Right lung (tissue), 10 donors: ENCODE data around the gene GCNA. TPM values are rescaled to one million over a fixed set of nuclear protein-coding genes. Genes with fewer than 3 reads are reported as not detected.

ENCODE experiments used
- DNase-seq, 2 donors: peaks; one replicate each; pipeline ENCODE4 v3.0.0-alpha.2; 2013
- long read RNA-seq, 8 donors: transcript quantifications; one replicate each; lab custom pipeline, GENCODE V29; 2026
- polyA plus RNA-seq, 5 donors: library from polyadenylated mRNA; unstranded; fragments of 120-200 nt; gene quantifications; one replicate each; pipeline versions ENCODE4 v1.2.1 to v1.2.3, GENCODE V29; 2013; ENCODE audit warnings: inconsistent platforms in 1 of 5, low replicate concordance in 1 of 5; ENCODE audit not compliant: insufficient read length in 5 of 5, insufficient read depth in 1 of 5

The GCNA gene, protein sequence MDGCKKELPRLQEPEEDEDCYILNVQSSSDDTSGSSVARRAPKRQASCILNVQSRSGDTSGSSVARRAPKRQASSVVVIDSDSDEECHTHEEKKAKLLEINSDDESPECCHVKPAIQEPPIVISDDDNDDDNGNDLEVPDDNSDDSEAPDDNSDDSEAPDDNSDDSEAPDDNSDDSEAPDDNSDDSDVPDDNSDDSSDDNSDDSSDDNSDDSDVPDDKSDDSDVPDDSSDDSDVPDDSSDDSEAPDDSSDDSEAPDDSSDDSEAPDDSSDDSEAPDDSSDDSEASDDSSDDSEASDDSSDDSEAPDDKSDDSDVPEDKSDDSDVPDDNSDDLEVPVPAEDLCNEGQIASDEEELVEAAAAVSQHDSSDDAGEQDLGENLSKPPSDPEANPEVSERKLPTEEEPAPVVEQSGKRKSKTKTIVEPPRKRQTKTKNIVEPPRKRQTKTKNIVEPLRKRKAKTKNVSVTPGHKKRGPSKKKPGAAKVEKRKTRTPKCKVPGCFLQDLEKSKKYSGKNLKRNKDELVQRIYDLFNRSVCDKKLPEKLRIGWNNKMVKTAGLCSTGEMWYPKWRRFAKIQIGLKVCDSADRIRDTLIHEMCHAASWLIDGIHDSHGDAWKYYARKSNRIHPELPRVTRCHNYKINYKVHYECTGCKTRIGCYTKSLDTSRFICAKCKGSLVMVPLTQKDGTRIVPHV
- 1 to 10 TPM; 2.0 to 2.9 (median 2.4) TPM for polyA plus RNA-seq
- long read RNA-seq, donor 1 = 0 reads
- long read RNA-seq, donor 2 = 0 reads
- long read RNA-seq, donor 3 = 0 reads
- long read RNA-seq, donor 4 = 0 reads
- long read RNA-seq, donor 5 = 0 reads
- long read RNA-seq, donor 6 = 0 reads
- long read RNA-seq, donor 7 = 0 reads
- long read RNA-seq, donor 8 = 0 reads

DNA sequence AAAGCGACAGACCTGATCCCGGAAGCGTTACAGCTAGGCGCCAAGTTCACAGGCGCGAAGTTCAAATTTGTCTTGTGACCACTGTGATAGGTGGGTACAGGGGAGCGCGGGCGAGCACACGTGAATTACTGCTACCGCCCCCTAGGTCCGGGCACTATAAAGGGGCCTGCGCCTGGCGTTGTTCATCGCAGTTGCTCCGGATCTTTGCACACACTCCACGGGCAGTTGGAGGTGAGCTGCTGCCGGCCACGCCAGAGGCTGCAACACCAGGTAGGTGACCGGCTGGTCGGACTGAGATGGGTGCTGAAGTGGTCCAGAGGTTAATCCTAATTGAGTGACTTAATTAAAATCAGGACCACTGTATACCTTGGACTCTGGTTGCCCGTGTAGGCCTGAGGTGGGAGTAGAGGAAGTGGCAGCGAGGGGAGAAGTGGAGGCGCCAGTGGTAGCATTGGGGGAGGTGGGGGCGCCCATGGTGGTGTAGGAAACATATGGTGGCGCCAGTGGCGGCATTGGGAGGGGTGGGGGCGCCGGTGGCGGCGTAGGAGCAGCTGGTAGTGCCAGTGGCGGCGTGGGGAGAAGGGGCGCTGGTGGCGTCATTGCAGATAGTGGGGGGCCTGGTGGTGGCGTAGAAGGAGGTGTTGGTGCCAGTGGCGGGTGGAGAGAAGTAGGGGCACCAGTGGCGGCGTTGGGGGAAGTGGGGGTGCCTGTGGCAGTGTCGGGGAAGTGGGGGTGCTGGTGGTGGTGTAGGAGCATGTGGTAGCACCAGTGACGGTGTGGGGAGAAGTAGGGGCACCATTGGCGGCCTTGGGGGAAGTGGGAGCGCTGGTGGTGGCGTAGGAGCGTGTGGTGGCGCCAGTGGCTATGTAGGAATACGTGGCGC, at the start of gene GCNA:
Gene GCNA (plus strand): TSS at position 185 of the 883 bp plus-strand sequence. CDS start 2,385 bp downstream, outside the sequence.
- DNase-seq = no peak

DNA sequence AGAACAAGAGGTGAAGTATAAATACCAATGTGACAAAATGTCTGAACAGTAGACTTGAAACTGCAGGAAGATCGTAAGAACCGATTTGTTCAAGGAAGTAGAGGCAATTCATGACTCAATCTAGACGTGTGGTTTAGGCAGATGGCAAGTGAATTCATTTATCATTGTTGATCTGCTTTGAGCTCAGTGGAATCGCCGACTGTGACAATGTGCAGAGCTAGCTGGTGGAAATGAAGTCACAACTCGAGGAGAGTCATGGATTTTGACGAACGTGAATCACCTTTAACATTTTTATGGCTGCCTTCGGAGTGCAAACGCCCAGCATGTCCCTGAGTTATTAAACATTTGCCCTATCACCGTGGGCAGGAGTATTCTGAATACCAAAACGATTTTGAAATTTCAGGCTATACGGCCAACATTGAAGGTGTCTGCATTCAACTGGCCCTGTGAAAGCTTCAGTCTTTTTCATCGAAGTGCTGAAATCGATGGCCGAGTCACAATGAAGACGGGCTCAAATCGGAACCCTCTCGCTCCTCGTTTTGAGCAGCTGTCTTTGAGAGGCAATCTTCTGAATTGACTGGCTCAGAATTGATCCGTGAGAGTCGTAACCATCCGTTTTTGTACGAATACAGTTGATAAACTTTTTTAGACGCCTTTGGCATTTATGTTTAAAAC, 46.0 kb upstream of the GCNA start:
- no peak for DNase-seq

DNA sequence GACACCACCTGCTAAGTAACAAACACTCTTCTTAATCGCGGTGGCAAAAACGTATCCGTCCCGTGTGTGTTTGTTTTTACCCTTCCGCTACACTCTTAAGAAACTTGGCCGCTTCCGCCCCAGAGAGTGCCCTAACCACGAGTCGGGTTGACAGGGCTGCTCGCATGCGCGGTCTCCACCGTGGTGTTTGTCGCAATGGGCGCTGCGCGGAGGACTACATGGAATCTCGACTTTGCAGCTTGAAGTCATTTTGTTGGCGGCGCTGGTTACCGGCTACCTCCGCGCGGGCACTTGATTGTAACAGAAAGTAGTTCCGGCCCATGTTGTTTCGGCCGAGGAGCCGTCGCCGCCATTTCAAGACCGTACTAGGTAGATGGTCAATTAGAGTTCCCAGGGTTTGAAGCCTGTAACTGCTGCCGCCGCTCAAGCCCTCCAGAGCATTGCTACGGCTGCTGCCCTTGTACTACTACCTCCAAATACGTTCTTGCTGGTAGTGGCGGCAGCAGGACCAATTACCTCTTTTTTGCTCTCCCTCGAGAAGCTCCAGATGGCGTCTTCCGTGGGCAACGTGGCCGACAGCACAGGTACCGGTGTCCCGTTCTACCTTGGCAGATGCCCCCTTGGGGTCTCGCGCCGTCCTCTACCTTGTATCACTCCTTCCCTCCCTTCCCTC, 45.3 kb upstream of the GCNA start, which contains the start of gene OGT:
Gene OGT (plus strand): TSS at position 352 of the 673 bp plus-strand sequence. CDS start 196 bp downstream, at position 548.
- DNase-seq = peak; percentile 91 to 92

DNA sequence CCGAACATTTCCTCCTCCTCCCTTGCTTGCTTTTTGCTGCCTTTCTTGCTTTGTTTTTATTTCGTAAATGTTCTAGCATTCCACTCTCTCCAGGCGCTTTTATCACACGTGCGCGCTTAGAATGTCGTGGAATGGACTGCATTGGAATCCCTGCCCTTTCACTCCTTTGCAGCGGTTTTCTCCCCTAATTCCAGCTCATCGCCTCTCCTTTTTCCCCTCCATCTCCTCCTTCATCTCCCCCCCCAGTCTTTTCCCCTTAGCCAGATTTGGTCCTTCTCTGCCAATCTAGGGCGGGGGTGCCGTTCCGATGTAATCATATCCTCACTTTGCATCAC, 44.8 kb upstream of the GCNA start:
- no peak for DNase-seq

DNA sequence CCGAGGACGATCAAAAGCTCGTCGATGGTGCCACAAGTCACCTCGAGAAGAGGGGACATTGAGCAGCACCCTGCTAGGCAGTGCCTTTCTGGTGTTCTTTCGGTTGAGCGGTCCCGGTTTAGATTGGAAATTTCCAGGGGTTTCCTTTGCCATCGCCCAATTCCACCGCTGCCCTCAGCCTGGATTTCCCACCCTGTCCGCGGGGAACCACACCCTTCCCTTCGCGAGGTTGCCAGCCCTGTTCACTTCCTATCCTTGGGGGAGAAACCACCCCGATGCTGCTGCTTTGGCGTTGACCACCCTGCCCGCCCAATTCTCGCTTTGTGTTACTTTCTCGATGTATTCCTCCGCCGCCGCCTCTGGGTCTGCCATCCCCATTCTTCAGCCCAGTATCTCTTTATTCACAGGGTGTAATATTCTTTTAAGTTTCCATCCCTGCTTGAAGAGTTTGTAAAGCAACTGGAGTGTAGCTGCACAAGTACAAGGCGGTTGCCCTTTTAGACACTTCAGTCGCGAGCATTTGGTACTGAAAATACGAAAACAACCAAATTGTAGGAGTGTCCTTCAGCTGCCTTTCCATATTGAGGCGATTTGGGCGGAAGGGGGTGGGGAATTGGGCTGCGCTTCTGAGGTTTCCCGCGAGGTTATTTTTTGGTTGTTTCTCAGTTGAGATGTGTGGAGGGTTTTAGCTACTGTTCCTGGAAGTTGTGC, 44.2 kb upstream of the GCNA start:
- DNase-seq = peak; percentile 39 to 42

DNA sequence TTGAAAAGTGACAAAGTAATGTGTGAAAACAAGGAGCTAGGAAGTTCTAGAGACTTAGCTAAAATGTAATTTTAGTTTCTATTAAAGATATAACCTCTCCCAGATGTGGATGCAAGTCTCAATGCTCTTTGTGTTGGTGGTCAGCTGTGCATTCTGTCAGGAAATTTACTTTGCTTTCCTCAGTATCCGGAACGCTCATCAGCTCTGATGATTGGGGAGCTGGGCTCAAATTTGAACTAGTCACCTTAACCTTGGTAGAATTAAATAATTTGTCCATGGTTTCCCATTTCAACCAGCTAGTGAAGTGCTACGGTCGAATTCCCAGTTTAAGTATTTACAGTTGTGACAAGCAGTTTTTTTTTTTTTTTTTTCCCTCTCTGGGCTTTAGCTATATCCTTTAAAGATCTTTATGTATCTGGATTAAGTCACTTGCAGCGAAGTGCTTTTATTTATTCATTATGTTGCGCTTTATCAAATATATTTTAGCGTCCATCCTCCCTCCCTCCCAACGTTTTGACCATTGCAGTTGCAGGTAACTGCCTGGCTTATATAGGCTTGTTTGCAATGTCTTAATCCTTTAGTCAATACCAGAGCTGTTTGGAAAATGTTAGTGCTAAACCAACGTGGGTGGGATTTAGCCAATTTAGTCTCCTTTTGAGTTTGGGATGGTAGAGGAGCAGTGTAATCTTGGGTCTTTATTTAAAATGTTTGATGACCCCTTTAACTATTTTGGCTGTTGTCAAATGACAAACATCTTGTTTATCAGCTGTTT, 43.3 kb upstream of the GCNA start:
- no peak for DNase-seq

DNA sequence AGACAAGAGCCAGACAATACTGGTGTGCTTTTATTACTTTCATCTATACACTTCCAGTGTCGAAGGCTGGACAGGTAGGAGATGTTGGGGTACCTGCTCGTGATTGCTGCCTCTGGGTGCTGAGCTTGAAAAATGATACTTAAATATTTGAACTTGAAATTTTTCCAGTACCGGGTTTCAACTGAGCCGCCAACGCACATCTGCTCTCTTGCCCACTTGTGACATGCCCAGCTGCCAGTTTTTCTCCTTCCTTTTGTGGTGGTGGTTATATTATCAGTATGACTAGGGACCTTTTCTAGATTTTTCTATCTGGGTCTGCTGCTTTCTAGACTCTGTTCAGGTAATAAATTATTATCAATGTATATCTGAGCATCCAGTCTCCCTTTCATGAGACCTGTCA, 42.0 kb upstream of the GCNA start:
- DNase-seq = no peak

DNA sequence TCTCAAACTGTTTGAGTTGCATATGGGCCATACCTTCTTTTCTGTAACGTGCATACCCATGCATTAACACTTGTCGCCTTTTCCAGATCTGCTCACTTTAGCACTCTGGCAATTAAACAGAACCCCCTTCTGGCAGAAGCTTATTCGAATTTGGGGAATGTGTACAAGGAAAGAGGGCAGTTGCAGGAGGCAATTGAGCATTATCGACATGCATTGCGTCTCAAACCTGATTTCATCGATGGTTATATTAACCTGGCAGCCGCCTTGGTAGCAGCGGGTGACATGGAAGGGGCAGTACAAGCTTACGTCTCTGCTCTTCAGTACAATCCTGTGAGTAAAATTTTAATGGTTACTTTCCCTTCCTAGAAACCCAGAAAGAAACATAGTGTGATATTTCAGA, 40.5 kb upstream of the GCNA start:
- DNase-seq = no peak

DNA sequence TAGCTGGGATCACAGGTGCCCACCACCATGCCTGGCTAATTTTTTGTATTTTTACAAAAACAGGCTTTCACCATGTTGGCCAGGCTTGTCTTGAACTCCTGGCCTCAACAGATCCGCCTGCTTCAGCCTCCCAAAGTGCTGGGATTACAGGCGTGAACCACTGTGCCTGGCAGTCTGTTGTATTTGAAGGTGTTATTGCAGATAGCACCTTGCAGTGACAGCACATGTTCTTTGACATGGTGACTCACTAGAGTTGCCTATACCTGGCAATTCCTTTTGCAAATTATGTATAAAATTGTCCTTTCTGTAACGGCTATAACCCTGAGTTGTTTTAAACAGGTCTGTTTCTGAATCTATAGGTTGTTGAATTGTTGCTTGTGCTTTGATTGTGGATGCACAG, 37.4 kb upstream of the GCNA start:
- no peak for DNase-seq

DNA sequence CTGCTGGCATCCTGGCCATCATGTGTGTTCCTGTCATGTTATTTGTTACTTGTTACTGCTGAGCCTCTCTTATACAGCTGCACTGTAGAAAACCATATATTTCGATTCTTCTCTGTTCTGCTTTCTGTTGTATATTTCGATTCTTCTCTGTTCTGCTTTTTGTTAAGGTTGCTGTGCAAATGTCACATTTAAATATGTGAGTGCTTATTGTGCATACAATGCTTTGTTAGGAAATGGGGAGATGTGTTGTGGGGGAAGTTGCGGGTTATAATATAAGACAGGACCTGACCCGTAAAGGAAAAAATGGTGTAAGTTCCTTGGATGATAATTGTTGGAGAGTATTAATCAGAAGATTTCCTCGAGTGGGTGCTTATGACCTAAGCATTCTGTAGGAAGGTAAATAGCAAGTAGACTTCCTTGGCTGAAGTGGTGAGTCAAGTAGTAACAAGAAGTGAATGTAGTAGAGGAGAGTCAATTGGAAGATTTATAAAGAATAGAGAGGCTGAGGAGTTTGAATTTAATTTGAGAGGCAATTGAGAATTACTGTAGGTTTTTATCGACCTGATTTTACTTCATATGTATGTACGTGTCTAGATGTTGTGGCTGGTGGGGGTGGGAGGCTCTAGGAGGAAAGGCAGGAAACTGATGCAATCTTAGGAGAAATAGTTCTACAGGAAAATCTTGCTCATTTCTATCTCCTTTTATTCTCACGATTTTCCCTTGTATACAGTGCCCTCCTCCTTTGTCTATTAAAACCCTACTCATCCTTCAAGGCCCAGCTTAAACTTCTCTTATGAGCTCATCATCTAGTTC, 36.8 kb upstream of the GCNA start:
- DNase-seq = no peak

DNA sequence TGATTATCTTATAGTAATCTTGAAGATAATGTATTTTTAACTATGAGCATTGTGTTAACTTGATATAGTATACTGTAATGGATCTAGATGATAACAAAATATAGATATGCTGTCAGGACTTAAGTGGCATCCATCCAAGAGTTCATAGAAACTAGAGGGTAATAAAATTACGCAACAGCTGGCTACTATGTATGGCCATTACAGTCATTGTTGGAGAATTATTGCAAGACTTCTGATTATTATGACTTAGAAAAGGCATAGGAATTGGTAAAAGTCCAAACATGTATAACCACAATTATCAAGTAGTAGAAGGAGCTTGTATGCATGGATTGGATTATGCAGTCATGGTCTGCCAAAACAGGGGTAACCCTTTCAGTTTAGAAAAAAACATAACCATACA, 35.8 kb upstream of the GCNA start:
- peak in 1 of 2 donors; percentile 50 for DNase-seq

DNA sequence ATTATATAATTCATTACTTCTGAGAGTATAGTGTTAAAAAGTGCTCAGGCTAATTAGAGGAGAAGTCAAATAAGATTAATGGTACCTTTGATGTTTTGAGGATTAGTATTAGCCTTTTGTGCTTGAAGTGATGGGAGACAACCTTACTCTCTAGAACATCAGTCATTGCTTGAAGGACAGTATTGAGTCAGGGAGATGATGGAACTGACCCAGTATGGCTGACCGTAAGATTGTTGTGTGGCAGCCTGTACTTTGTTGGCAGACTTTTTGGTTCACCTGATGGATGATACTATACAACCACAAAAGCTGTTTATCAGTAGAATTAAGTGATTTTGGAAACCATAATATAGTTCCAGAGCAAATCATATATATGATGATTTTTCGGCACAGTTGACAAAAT, 35.4 kb upstream of the GCNA start:
- no peak for DNase-seq

DNA sequence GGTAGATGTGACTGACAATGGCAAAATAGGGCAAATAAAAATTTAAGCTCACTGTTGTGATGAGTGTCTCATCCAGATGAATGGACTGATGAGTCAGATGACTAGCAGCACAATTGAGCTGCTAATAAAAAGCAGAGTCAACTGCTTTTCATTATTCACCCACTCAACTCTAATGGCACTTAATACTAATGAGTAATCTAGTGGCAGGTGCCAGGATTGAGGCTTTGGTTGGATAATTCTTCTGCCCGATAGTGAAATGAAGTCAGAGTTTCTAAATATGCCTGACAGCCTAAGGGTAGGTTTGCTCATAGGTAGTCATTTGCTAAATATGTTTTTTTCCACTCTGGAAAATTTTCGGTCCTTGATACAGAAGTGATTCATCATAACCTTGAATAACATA, 34.9 kb upstream of the GCNA start:
- DNase-seq = no peak

DNA sequence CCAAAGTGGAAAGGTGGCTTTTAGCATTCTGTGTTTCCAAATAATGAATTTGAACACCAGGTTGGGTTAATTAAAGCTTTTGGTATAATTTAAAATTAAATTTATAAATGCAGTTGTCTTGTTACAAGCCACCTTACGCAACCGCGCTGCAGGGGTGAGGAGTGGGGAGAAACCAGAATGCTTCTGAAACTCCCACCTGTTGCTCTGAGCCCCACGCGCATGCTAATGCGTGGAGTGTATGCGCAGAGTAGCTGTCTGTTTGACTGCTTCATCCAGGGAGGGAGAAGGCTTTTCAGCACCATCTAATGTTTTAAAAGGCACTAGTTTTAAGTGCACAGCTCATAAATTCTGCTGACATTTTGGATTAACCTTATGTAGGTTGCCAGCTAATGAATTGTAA, 32.9 kb upstream of the GCNA start:
- DNase-seq = no peak

DNA sequence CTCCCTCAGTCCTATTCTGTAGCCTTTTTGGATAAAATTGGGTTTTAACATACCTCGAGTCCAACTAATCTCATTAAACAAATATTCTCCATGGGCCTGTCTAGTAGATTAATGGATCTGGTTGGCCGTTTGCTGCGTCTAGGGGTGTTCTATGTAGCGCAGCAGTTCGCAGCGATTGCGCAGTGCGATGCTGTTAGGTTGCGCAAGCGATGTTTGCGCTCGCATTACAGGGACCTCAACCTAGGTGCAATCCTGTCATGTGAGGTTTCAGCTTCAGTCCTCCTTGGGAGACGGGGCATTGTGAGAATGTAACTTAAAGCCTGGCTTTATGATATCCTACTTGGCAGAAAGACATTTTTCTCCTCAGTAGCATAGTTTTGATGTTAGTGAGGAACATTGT, 31.4 kb upstream of the GCNA start:
- DNase-seq = no peak

DNA sequence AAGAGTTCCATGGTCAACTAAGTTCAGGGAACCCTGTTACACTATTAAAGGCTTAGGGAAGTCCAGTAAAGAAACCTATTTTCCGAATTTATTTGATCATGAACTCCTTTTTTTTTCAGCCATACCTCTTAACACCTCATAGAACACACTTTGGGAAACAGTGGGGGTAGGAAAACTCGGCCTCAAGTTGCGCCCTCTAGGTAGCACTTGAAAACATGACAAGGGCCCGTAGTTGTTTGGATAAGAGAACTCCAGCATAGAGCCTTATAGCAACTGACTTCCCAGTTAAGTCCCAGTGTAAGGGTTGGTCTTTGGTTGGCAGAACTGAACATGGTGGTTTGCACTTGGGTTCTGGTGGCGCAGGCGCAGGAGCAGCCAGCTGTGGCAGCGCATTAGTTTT, 30.9 kb upstream of the GCNA start:
- no peak for DNase-seq

DNA sequence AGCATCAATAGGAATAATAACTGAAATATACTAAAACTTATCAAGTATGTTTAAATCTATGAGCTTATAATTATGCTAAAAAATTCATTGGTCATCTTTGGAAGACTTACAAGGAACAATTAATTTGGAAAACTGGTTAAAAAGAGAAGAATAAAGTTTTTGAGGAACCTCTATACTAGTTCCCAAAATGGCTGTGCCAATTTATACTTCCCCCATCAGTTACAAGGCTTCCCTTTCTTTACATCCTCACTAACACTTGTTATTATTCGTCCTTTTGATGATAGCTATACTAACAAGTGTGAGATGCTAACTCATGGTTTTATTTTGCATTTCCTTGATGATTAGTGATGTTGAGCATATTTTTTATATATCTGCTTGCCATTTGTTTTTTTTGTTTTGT, 28.3 kb upstream of the GCNA start:
- no peak for DNase-seq

DNA sequence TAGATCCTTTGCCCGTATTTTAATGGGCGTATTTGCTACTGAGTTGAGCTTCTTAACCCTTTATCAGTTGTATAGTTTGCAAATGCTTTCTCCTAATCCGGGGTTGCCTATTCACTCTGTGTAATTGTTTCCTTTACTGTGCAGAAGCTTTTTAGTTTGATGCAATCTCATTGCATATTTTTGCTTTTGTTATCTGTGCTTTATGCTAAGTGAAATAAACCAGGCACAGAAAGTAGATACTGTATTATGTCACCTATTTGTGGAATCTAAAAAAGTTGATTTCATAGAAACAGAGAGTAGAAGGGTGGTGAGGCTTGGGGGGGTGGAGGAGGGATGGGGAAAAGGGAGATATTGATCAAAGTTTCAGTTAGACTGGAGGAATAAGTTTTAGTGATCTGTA, 27.7 kb upstream of the GCNA start:
- no peak for DNase-seq
